ENCODE data around the gene IPCEF1.
A peak's percentile ranks its signal among the peaks of the same experiment; 100 is the strongest.
"Not testable (repeated sequence)": the region's sequence is repeated elsewhere in the genome, so short reads cannot be mapped to it uniquely, and the experiment has no call there.

IPCEF1 gene

DNA sequence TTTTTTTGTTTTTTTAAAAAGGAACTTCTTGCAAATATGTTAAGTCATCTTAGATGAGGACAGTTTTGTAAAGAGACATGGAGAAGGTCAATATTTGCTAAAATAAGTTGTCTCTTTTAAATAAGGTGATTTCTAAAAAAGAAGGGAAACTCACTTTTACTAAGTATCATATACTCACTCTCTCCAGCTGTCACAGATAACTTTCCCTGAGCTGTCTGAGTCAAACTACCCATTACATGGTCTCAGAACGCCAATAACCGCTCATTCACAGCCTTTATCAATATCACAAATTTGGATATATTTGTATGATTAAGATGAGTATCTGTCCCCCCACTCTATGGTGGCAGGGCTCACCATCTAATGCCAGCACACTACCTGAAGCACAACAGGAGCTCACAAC, 47.6 kb downstream of the IPCEF1 start:
- TF ChIP-seq, protein P1, sequence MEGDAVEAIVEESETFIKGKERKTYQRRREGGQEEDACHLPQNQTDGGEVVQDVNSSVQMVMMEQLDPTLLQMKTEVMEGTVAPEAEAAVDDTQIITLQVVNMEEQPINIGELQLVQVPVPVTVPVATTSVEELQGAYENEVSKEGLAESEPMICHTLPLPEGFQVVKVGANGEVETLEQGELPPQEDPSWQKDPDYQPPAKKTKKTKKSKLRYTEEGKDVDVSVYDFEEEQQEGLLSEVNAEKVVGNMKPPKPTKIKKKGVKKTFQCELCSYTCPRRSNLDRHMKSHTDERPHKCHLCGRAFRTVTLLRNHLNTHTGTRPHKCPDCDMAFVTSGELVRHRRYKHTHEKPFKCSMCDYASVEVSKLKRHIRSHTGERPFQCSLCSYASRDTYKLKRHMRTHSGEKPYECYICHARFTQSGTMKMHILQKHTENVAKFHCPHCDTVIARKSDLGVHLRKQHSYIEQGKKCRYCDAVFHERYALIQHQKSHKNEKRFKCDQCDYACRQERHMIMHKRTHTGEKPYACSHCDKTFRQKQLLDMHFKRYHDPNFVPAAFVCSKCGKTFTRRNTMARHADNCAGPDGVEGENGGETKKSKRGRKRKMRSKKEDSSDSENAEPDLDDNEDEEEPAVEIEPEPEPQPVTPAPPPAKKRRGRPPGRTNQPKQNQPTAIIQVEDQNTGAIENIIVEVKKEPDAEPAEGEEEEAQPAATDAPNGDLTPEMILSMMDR (IDR thresholded peaks at IDR 0.05; ENCODE audit: low read depth, low read length, missing control alignments): no peak
- in situ Hi-C loops (cut with HindIII; ENCODE audit: low pct_ligation_motif_present, low sequenced_read_pairs): no loop called here
- Histone ChIP-seq H3K27me3 (replicated peaks) (no peaks in the 10 kb centered on the region), H3K4me3 (ENCODE audit: low read depth, low read length) (no peak overlapping the region), H3K36me3 (replicated peaks) (no peaks in the 10 kb centered on the region), H3K27ac (no peak overlapping the region)
- DNase-seq: no peak

DNA sequence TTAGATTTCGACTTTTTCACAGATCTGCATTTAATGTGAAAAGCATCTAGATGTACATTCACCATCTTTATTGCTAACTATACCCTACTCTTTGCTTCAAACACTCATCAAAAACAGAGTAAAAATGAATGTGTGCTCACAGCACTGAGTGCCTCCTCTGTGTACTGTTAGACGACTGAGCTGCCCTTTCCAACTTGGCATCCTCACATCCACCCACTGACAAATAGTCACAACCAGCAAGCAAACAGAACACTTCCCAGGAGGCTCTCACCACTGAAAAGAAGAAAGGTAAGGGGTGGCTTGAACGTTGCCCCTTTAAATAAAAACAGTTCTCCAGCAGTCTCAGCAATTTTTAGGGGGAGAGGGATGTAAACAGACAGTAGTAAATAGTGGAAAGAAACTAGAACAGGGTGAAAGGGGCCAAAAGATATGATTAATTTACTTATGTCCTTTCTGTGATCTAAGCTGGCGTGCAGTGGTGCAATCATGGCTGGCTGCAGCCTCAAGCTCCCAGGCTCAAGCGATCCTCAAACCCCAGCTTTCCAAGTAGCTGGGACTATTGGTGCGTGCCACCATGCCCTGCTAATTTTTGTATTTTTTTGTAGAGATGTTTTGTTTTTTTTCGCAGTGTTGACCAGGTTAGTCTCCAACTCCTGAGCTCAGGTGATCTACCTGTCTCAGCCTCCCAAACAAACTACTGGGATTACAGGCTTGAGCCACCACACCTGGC, 48.7 kb downstream of the IPCEF1 start:
- Histone ChIP-seq H3K27ac (no peak overlapping the region), H3K36me3 (replicated peaks) (no peaks in the 10 kb centered on the region), H3K27me3 (replicated peaks) (no peaks in the 10 kb centered on the region), H3K4me3 (ENCODE audit: low read depth, low read length) (no peak overlapping the region)
- TF ChIP-seq, protein P1 (IDR thresholded peaks at IDR 0.05; ENCODE audit: low read depth, low read length, missing control alignments): no peak
- in situ Hi-C loops (cut with HindIII; ENCODE audit: low pct_ligation_motif_present, low sequenced_read_pairs): no loop called here
- DNase-seq: no peak

DNA sequence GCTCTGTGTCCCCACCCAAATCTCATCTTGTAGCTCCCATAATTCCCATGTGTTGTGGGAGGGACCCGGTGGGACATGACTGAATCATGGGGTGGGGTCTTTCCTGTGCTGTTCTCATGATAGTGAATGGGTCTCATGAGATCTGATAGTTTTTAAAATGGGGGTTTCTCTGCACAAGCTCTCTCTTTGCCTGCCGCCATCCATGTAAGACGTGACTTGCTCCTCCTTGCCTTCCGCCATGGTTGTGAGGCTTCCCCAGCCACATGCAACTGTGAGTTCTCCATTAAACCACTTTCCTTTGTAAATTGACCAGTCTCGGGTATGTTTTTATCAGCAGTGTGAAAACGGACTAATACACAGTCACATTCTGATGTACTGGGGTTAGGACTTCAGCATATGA, 49.5 kb downstream of the IPCEF1 start:
- not testable (repeated sequence) for H3K27ac ChIP-seq

DNA sequence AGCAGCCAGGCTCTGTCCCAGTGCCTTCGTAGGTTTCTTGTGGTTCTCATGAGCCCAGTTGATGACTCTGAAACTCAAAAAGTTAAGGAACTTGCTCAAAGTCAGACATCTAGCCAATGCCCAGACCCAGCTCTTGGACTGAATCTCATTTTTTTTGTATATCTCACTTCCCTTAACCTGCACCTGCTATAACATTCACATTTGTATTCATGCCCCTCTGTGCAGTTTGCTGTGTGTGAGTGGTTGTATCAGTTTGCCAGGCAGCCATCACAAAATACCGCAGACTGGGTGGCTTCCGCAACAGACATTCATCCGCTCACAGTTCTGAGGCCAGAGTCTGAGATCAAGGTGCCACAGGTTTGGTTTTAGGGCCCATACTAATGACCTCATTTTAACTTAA, 49.9 kb downstream of the IPCEF1 start:
- no peaks in the 10 kb centered on the region for H3K27me3 ChIP-seq (replicated peaks)
- in situ Hi-C loops (cut with HindIII; ENCODE audit: low pct_ligation_motif_present, low sequenced_read_pairs): no loop called here
- TF ChIP-seq, protein P1 (IDR thresholded peaks at IDR 0.05; ENCODE audit: low read depth, low read length, missing control alignments): no peak
- no peak overlapping the region for H3K4me3 ChIP-seq (ENCODE audit: low read depth, low read length)
- H3K27ac ChIP-seq: no peak overlapping the region
- no peaks in the 10 kb centered on the region for H3K36me3 ChIP-seq (replicated peaks)
- DNase-seq: no peak

More for the DNA sequence above, 49.5 kb downstream of the IPCEF1 start:
- H3K4me3 ChIP-seq (ENCODE audit: low read depth, low read length); H3K36me3 ChIP-seq (replicated peaks); DNase-seq; in situ Hi-C loops (cut with HindIII; ENCODE audit: low pct_ligation_motif_present, low sequenced_read_pairs); H3K27me3 ChIP-seq (replicated peaks): not testable (repeated sequence)

DNA sequence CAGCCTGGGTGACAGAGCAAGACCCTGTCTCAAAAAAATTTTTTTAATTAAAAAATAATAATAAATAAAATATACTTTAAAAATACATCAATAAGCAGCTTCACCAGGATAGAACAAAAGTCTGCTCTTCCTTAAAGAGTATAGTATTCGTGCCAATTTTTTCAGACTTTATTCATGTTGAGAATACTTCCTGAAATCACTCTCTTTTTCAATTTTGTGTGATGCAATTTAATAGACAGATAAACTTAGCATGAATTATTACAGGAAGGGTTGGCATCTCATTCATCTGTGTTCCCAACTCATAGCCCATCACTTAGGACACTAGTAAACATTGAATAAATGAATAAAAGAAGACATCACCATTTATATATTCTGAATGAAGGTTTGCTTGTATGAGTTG, 52.4 kb downstream of the IPCEF1 start:
- DNase-seq: no peak
- TF ChIP-seq, protein P1 (IDR thresholded peaks at IDR 0.05; ENCODE audit: low read depth, low read length, missing control alignments): no peak
- H3K36me3 ChIP-seq (replicated peaks): no peaks in the 10 kb centered on the region
- in situ Hi-C loops (cut with HindIII; ENCODE audit: low pct_ligation_motif_present, low sequenced_read_pairs): no loop called here
- no peaks in the 10 kb centered on the region for H3K27me3 ChIP-seq (replicated peaks)
- no peak overlapping the region for H3K4me3 ChIP-seq (ENCODE audit: low read depth, low read length)
- H3K27ac ChIP-seq: no peak overlapping the region

DNA sequence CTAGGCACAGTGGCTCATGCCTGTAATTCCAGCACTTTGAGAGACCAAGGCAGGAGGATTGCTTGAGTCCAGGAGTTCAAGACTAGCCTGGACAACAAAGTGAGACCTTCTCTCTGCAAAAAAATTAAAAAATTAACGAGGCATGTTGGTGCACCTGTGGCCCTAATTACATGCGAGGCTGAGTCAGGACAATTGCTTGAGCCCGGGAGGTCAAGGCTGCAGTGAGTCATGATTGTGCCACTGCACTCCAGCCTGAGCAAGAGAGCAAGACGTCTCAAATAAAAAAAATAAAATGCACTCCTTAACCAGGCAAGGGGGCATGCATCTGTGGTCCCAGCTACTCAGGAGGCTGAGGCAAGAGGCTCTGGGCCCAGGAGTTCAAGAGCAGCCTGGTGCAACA, 53.0 kb downstream of the IPCEF1 start:
- H3K36me3 ChIP-seq (replicated peaks); H3K27me3 ChIP-seq (replicated peaks); H3K27ac ChIP-seq; in situ Hi-C loops (cut with HindIII; ENCODE audit: low pct_ligation_motif_present, low sequenced_read_pairs); H3K4me3 ChIP-seq (ENCODE audit: low read depth, low read length): not testable (repeated sequence)
- peak; percentile 30 for DNase-seq

Data from brain microvascular endothelial cell (primary cell).